LNCaP clone FGC (cell line): ENCODE data around the gene GRIA1.

ENCODE experiments used
- DNase-seq: peaks from one replicate; pipeline ENCODE4 v3.0.0-alpha.2; 2011; ENCODE audit warnings: low read depth
- H3K4me3 ChIP-seq: 2 replicates; pipeline ENCODE4 v1.5.1; 2011; ENCODE audit warnings: mild to moderate bottlenecking, low read depth, low read length, control low read depth
- CTCF ChIP-seq: IDR thresholded peaks from 2 replicates; pipeline ENCODE4 v1.5.1; 2012; ENCODE audit warnings: mild to moderate bottlenecking; ENCODE audit not compliant: control insufficient read depth, insufficient read depth; ENCODE audit errors: extremely low read depth

The GRIA1 gene

GRCh38 chr5:153770066-153770465 is 279.6 kb downstream of the GRIA1 start:
- no peak for DNase-seq
- H3K4me3 ChIP-seq: no peak overlapping the region
- no peak for TF ChIP-seq CTCF

DNA sequence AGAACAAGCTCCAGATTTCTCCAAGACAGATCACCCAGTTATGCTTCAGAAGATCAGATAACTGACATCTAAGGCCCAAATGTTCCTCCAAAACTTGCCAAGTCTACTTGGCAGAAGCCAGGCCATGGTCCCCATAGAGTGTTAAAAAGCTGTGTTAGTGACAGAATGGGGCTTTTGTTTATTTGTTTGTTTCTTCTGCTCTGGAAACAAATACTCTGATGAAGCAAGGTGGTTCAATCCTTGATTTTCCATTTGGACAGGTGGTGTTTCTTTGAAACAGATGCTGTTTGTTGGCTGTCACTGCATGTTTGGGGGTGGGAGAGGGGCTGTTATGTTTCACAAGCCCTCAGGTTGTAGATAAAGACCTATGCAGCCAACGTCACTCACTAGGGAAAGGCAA is 284.2 kb downstream of the GRIA1 start:
- no peak for DNase-seq
- TF ChIP-seq CTCF: no peak
- H3K4me3 ChIP-seq: no peak overlapping the region

DNA sequence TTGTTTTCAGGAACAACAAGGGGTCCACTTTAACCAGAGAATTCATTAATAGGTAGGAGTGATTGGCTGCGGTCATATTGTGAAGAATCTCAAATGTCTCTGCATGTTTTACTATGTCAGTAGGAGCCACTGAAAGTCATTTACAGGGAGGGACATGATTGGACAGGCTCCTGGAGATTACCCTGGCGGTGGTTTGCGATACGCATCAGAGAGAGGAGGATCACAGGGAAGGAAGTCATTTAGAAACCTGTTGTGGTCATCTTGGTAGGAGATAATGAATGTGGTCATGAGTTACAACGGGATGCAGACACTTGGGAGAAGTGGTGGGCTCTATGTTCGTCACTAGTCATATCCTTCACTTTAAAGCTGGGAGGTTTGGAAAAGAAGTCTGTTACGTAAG is 285.5 kb downstream of the GRIA1 start:
- DNase-seq: no peak

DNA sequence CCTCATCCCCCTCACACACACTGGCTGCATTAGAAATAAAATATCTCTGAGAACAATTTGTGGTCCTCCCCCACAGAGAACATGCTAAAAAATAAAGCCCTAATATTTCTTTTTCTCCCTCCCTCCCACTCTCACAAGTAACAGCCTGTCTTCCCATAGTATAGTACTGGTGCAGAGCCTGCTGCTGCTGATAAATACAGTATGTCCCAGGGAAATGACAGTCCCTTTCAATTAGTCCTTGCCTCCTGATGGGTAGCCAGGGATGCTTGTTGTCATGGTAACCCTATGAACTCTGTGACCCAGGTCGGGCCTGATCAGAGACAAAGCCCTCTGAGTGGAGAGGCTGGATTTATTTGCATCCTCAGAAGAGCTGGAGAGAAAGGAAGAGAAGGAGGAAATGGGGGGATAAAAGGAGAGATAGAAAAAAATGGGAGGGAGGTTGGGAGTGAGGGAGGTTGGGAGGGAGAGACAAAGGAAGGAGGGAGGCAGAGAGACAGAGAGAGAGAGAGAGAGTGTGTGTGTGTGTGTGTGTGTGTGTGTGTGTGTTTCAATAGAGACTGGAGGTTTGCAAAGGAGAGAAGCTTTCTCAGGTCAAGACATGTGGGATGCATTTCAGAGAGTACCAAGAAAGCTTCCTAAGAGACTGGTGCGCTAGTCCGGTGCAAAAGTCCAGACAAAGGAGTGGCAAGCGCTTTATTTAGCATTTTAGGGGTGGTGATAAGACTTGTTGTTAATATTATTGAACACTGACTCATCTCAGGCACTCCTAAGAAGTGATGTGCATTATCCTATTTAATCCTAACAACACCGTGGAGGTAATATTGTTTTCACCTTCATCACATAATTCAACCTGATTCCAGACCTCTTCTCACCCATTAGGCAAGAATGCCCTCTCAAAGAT is 287.5 kb downstream of the GRIA1 start:
- DNase-seq: no peak
- H3K4me3 ChIP-seq: no peak overlapping the region
- no peak for TF ChIP-seq CTCF

More for the DNA sequence above, 285.5 kb downstream of the GRIA1 start:
- no peak overlapping the region for H3K4me3 ChIP-seq
- TF ChIP-seq CTCF: no peak

DNA sequence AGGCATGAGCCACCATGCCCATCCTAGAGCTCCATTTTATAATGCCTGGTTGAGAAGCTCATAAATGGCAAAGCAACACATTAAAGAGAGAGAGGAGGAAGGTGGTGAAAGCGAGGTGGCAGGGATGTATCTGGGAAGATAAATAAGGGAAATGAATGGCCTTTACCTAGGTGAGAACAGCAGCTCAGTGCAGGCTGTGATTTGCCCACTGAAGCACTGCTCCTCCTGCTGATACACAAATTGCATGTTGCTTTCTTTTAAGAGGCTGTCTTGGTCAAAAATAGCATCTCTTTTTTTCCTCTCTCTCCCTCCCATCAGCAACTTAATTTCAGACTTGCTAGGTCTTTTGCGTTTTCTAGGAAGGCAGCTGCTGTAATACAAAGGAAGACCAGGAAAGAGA is 289.4 kb downstream of the GRIA1 start:
- no peak overlapping the region for H3K4me3 ChIP-seq
- no peak for DNase-seq
- TF ChIP-seq CTCF: no peak

DNA sequence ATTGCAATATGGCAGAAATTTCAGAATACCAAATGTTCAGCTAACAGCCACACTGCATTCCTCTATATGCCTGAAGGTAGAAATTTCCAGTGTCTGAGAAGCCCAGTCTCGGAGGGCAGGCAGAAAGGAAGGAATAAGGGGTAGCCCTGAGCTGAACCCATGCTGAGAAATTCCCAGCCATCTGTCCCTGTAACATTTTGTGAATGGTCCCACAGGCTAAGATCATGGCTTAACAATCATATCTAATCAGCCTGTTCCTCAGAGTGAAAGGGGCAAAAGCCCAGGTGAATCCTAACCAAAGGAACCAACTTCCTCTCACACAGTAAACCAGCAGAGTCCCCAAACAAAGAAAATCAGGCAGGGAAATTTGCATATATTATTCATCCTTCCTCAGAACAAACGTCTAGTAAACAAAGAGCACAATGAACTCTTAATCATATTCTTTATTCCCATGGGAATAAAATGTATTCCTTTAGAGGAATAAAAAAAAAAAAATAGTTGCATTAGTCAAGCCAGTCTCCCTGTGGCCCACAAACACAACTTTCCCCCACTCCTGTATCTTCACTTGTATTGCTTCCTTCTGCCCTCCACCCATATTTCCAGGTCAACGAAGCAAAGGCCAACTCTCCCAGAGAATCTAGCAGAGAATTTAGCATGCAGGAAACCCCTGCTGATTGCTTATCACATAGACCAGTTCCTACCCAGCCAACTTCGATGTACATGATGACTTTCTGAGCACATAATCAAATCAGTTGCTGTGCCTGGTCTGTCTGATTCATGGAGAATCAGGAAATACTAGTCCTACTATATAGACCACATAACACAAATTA is 290.6 kb downstream of the GRIA1 start:
- TF ChIP-seq CTCF: no peak
- DNase-seq: no peak
- H3K4me3 ChIP-seq: no peak overlapping the region
